PC-9 (cell line): ENCODE results near the gene DENND4A.

ENCODE experiments used
- EZH2 ChIP-seq: fragments of 200-600 bp; sonication (generic); IDR thresholded peaks from 2 replicates; pipeline ENCODE4 v1.8.0; 2017; ENCODE audit warnings: antibody characterized with exemption, low read depth
- TF ChIP-seq, protein P1 (sequence below): fragments of 200-600 bp; sonication (generic); conservative IDR thresholded peaks from 2 replicates; pipeline ENCODE4 v1.6.1; 2017; ENCODE audit warnings: mixed run types, antibody characterized with exemption, mild to moderate bottlenecking, moderate library complexity

DNA sequence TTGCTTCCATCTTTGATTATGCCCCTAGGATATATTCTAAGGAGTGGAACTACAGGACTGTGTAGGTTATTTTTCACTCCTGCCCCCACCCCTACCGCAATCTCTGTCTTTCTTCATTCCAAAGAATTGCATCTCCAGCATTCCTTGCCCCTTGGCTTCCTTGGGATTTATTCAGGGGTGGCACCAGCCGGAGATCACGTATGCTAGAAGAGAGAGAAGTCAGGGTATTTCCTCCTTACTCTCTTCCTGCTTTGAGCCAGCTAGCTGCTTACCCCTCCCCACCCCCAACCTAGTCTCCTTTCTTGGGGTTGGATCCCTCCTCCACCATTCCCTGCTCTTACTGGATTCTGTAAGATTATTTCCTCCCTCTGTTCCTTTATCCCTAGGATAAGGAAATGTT, 35.0 kb upstream of the DENND4A start:
- TF ChIP-seq, protein P1, sequence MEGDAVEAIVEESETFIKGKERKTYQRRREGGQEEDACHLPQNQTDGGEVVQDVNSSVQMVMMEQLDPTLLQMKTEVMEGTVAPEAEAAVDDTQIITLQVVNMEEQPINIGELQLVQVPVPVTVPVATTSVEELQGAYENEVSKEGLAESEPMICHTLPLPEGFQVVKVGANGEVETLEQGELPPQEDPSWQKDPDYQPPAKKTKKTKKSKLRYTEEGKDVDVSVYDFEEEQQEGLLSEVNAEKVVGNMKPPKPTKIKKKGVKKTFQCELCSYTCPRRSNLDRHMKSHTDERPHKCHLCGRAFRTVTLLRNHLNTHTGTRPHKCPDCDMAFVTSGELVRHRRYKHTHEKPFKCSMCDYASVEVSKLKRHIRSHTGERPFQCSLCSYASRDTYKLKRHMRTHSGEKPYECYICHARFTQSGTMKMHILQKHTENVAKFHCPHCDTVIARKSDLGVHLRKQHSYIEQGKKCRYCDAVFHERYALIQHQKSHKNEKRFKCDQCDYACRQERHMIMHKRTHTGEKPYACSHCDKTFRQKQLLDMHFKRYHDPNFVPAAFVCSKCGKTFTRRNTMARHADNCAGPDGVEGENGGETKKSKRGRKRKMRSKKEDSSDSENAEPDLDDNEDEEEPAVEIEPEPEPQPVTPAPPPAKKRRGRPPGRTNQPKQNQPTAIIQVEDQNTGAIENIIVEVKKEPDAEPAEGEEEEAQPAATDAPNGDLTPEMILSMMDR: no peak
- TF ChIP-seq EZH2: no peak
